ENCODE results near the gene PGC.

PGC gene

GRCh38 chr6:41711323-41712038 lies 35.7 kb downstream of the PGC start:
- no peak for DNase-seq

GRCh38 chr6:41709375-41709774 lies 37.8 kb downstream of the PGC start:
- DNase-seq = no peak

GRCh38 chr6:41708856-41709255 lies 38.3 kb downstream of the PGC start:
- DNase-seq = no peak

DNA sequence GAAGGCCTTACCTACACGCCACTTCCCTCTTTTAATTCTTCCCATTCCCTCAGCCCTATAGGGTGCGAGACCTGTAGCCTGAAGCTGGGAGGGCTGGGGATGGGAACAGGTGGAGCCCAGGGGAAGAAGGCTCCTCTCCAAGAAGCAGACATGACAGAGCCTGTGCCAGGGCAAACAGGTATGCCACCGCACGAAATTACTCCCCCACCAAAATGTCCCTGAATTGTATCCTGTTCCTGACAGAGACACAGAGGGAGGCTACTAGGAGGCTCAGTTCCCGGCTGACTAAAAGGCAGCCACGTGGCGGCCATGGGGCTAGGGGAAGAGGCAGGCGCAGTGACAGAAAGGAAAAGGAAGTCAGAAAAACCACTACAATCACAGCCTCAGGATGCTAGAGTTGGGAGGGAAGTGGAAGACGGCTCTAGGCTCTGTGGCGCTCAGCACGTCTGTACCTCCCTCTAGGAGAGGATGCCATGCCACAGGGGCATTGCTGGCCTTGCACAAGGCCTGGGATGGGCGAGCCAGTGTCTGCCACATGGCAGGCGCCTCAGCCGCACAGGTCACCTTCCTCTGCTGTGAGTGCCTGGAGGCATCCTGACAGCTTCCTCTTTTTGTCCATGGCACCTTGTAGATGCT lies 39.5 kb downstream of the PGC start:
- peak; percentile 32 for DNase-seq

DNA sequence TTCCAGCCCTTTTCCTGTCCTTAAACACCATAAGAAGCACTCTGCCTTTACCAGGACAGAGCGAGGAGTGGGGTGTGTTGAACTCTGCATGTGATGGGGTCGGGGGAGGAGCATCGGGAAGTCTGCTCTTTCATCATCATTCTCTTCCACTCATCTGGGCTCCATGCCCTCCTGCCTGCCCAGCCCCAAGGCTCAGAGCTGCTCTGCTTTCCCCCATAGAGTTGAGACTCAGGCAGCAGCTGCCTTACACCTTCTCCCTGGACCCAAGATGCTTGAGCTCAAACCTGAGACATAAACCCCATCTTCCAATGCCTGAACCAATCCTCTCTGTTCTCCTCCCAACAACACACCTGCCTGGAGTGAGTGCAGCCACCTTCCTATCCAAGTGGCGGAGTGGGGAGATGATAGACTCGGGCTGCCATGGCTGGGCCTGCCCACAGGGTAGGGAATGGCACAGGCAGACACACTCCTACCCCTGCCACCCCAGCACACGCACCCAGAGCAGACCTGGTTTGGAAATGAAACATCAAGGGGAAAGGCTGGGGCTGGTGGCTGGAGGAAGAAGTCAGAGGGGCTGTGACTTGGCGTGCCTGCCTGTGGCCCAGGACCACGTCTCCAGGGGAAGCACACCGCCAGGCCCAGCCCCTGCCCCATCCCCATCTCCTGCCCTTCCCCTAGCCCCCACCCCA lies 40.2 kb downstream of the PGC start:
- no peak for DNase-seq

- peak; percentile 80 for DNase-seq
Observed at GRCh38 chr6:41705996-41706835, 41.0 kb downstream of the PGC start.

DNA sequence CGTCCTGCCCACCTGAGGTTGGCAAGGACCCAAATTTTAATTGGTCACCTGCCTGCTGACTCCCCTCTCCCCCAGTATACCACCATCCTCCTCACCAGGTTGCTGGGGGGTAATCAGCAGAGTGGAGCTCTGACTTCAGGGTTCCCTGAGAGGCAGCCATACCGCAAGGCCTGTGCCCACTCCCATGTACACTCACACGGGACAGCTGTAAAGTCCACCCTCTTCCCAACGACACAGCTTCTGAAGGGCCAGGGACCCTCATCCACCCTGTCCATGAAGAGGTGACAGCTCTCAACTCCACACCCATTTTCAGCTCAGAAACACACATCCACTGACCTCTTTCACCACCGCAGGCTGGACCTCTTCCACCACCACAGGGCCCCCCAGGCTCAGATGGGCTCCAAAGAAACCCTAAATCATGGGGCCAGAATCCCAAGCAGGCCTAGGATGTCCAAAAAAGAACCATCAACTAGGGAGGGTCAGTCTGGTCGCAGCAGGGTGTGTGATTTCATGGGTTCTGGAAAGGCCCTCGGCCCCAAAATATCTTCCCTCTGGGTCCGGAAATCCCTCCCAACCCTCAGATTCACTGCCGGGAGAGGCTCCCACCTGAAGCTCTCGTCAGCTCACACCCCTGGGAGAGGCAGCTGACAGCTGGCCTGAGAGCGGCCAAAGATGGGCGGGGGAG lies 41.7 kb downstream of the PGC start:
- no peak for DNase-seq

GRCh38 chr6:41704656-41705310 lies 42.4 kb downstream of the PGC start:
- no peak for DNase-seq

DNA sequence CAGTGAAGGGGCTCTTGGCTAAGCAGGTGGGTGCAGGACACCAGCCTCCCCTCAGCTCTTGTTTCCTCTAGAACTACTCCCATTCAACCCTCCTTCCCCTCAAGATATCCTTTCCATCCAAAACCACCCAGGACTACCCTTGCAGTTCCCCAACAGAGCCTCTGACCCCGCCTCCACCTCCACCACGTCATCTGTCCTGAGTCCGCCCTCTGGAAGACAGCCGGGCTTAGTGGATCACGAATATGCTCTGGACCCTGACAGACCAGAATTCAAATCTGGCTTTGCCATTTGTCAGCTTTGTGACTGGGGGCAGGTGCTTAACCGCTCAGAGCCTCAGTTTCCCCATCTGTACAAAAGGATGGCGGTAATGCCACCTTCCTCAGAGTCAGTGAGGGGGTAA lies 43.2 kb downstream of the PGC start:
- DNase-seq = no peak

- DNase-seq = no peak
Observed at GRCh38 chr6:41702771-41703494, 44.3 kb downstream of the PGC start.

GRCh38 chr6:41702089-41702745 lies 45.0 kb downstream of the PGC start:
- no peak for DNase-seq

- no peak for DNase-seq
Observed at GRCh38 chr6:41700463-41701347, 46.5 kb downstream of the PGC start.

- no peak for DNase-seq
Observed at GRCh38 chr6:41699063-41699462, 48.1 kb downstream of the PGC start.

DNA sequence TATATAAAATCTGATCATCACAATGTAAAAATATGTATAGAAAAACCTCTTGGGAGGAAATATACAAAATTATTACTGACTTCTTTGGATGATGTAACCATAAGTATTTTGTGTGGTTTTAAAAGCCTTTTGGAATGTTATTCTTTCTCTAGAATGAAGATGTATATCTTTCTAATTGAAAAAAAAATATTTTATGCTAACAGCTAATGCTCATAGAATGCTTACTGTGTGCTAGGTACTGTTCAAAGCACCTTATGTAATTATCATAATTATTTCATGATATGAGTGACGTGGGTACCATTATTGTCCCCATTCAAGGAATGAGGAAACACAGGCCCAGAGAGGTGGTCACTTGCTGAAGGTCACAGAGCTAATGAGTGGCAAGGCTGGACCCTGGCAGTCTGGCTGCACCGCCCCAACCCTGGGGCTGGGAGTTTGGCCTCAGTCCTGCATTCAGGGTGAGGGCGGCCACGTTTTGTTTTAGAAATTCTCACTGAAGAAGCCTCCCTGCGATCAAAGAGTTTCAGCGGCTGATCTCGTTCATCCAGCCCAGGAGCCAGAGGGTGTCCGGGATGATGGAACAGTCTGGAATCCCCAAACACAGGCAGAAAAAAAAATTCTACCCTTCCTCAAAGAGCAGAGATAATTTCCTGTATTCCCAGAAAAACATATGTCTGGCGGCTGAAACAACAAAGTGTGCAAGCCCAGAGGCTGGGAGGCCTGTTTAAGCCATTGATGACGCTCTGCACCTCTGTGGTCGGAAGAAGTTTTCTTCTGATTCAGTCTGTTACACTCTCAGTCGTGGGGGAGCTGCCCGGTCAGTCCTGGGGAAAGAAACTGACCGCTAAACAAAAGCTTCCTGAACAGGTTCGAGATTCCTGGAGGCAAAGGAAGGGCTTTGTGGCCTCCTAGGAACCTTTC lies 49.1 kb downstream of the PGC start:
- DNase-seq = no peak

DNA sequence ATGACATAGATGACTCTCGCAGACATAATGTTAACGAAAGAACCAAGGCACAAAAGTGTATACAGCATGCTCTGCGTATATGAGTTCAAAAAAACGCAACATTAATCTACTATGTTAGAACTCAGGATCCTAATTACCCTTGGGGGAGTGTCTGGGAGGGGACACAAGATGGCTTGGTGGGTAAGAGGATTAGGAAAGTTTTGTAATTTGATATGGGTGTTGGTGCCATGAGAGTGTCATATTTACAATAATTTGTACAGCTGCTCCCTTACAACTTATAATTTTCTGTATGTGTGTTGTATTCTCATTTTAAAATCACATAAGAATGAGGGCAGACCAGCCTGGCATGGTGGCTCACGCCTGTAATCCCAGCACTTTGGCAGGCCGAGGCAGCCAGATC lies 50.4 kb downstream of the PGC start:
- DNase-seq = no peak

- DNase-seq = no peak
Observed at GRCh38 chr6:41695825-41696224, 51.4 kb downstream of the PGC start.

DNA sequence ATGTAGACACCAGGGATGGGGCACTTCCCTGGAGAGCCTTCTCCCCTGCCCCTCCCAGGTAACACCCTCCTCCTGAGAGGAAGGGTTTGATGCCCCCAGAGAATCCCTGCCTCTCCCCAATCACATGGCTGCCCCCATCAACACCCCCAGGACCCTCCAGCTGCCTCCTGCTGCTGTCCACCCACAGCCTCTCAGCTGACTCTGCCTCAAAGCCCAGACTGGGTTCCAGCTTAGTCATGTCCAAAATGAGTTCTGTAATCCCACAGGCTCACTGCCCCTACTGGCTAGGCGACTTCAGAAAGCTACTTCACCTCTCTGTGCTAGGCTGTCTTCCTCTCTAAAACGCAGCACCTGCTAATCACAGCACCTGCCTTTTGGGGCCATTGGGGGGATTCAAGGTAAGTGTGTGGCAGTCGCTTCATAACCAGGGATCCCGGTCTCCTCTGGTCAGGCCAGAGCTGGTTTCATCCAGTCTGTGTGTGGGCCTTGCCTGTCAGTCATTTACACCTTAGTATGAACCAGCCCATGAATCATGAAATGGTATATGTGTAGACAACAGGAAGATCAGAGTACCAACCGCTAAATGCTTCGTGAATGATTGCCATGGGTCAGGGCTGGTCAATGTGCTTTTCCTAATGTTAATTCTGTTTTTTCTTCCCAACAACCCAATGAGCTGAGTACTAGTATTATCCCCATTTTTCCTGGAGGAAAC lies 52.2 kb downstream of the PGC start:
- no peak for DNase-seq

All from CD4-positive, alpha-beta T cell treated with Interferon gamma for 1 hour (primary cell).